Renal cortex interstitium (tissue), 11 donors: ENCODE data around the gene SERF2. TPM values are rescaled to one million over a fixed set of nuclear protein-coding genes. Genes with fewer than 3 reads are reported as not detected.
"Not testable (repeated sequence)": the region's sequence is repeated elsewhere in the genome, so short reads cannot be mapped to it uniquely, and the experiment has no call there.

Experiments
- DNase-seq, 11 donors: peaks; one replicate each; pipeline ENCODE4 v3.0.0-alpha.2; 2013; ENCODE audit warnings: low read depth in 9 of 11, low spot score in 4 of 11; ENCODE audit errors: extremely low read depth in 1 of 11
- polyA plus RNA-seq, 3 donors: library from polyadenylated mRNA; unstranded; fragments of 120-200 nt; gene quantifications; one replicate each; pipeline ENCODE4 v1.2.1, GENCODE V29; 2013; ENCODE audit not compliant: insufficient read length in 3 of 3

SERF2 gene
- polyA plus RNA-seq, 3 donors = 579 to 694 (median 641) TPM

GRCh38 chr15:43775411-43775965 is 16.6 kb upstream of the SERF2 start:
- peak in 1 of 11 donors; percentile 17 for DNase-seq

GRCh38 chr15:43776101-43776717 is 15.9 kb upstream of the SERF2 start:
- DNase-seq = no peak

GRCh38 chr15:43776718-43777266 is 15.3 kb upstream of the SERF2 start, which contains the start of gene ELL3:
ELL3 (minus strand) TSS chr15:43776966; CDS start chr15:43776901, 65 bp downstream.
- no peak for DNase-seq

GRCh38 chr15:43777267-43777914 is 14.7 kb upstream of the SERF2 start:
- DNase-seq = peak in 1 of 11 donors; percentile 50

- no peak for DNase-seq
These were observed 13.1 kb upstream of the SERF2 start for GRCh38 chr15:43779016-43779415.

- DNase-seq = no peak
These were observed 2.7 kb upstream of the SERF2 start for GRCh38 chr15:43789409-43789808.

- no peak for DNase-seq
These were observed 799 bp downstream of the SERF2 start for GRCh38 chr15:43792761-43793476.

GRCh38 chr15:43793647-43794046 is 1.5 kb downstream of the SERF2 start:
- no peak for DNase-seq

- DNase-seq = no peak
These were observed 2.3 kb downstream of the SERF2 start for GRCh38 chr15:43794269-43795037.

GRCh38 chr15:43795197-43795596 is 3.1 kb downstream of the SERF2 start:
- DNase-seq = no peak

GRCh38 chr15:43795997-43796396 is 3.9 kb downstream of the SERF2 start:
- DNase-seq = no peak

GRCh38 chr15:43796566-43796965 is 4.4 kb downstream of the SERF2 start:
- no peak for DNase-seq

- DNase-seq = no peak
These were observed 7.3 kb downstream of the SERF2 start for GRCh38 chr15:43799209-43799944.

- DNase-seq = no peak
These were observed 7.8 kb downstream of the SERF2 start, which contains the start of gene SERINC4 for GRCh38 chr15:43799945-43800285. SERINC4 (minus strand) TSS chr15:43800220; CDS start chr15:43799986, 234 bp downstream.

GRCh38 chr15:43800286-43801141 is 8.4 kb downstream of the SERF2 start, which contains the start of gene HYPK:
HYPK (plus strand) TSS chr15:43800599; CDS start chr15:43800623, 24 bp downstream.
- peak in 8 of 11 donors; percentile 82 to 90 (median 87) for DNase-seq

GRCh38 chr15:43802676-43803075 is 10.6 kb downstream of the SERF2 start:
- not testable (repeated sequence) for DNase-seq

GRCh38 chr15:43808435-43808950 is 16.4 kb downstream of the SERF2 start:
- DNase-seq = no peak
